GM12878 (cell line): ENCODE data around the gene DCBLD2. TPM values are rescaled to one million over a fixed set of nuclear protein-coding genes. Genes with fewer than 3 reads are reported as not detected.

ENCODE experiments used
- ATAC-seq: fragments of 200-7000 bp; cut with Tn5 transposase; 3 replicates; pipeline ENCODE4 v1.9.1; 2020; ENCODE audit warnings: mild to moderate bottlenecking, moderate library complexity
- BruUV-seq: library from RNA; stranded (reverse); fragments of 400-500 nt; replicated peaks from 2 replicates; lab custom pipeline; 2021; lab: Mats Ljungman, UMichigan
- CTCF ChIA-PET: fragments of 300-600 bp; sonication (Branson Sonifier 250); formaldehyde crosslinking; extraction: SDS; loops from one replicate; lab custom pipeline; 2021; ENCODE audit warnings: inconsistent platforms; lab: Yijun Ruan, JAX
- POLR2A ChIA-PET: fragments of 350-600 bp; formaldehyde crosslinking; extraction: SDS; loops from one replicate; lab custom pipeline; 2021; ENCODE audit warnings: inconsistent platforms; lab: Charles Lee
- RAD21 ChIA-PET: fragments of 300-600 bp; sonication (Branson Sonifier 250); formaldehyde crosslinking; loops from one replicate; lab custom pipeline; 2023; ENCODE audit warnings: antibody characterized with exemption; ENCODE audit not compliant: unreplicated experiment; lab: Charles Lee
- SMC1A ChIA-PET: fragments of 300-600 bp; sonication (Branson Sonifier 250); formaldehyde crosslinking; loops from one replicate; lab custom pipeline; 2023; ENCODE audit not compliant: unreplicated experiment, uncharacterized antibody; lab: Charles Lee
- DNase-seq: peaks from one replicate; pipeline ENCODE4 v3.0.0-alpha.2; 2011; ENCODE audit warnings: low read depth, low spot score
- FAIRE-seq: peaks from 3 replicates; lab custom pipeline; 2011; peaks lifted over from hg19 to GRCh38; lab: Jason Lieb, UNC
- H2AFZ ChIP-seq: 2 replicates; pipeline ENCODE4 v1.6.0; 2011; ENCODE audit warnings: low read depth, low read length, control low read depth; ENCODE audit not compliant: control insufficient read depth
- H3K27ac ChIP-seq: 2 replicates; pipeline ENCODE4 v1.5.1; 2011; ENCODE audit warnings: control low read depth; ENCODE audit not compliant: control insufficient read depth, insufficient read depth
- H3K27me3 ChIP-seq, 2 experiments: replicated peaks in 1 of 2; 2 replicates each; pipeline versions ENCODE4 v1.6.0 to v1.6.1; 2011; ENCODE audit warnings: low read length in 1 of 2; ENCODE audit not compliant: control insufficient read depth in 2 of 2, insufficient read depth in 2 of 2
- H3K36me3 ChIP-seq, 2 experiments: 2 replicates each; pipeline ENCODE4 v1.5.1; 2011; ENCODE audit warnings: low read length in 1 of 2; ENCODE audit not compliant: control insufficient read depth in 2 of 2, insufficient read depth in 2 of 2
- H3K4me1 ChIP-seq: 2 replicates; pipeline ENCODE4 v1.6.1; 2011; ENCODE audit warnings: mild to moderate bottlenecking, low read length, moderate library complexity, mixed read lengths; ENCODE audit not compliant: control insufficient read depth, insufficient read depth
- H3K4me2 ChIP-seq: 2 replicates; pipeline ENCODE4 v1.6.0; 2011; ENCODE audit warnings: control low read depth; ENCODE audit not compliant: control insufficient read depth, insufficient read depth
- H3K4me3 ChIP-seq: fragments of 200-600 bp; sonication (generic); 2 replicates; pipeline ENCODE4 v1.5.1; 2016
- H3K79me2 ChIP-seq: 2 replicates; pipeline ENCODE4 v1.6.0; 2011; ENCODE audit warnings: low read length; ENCODE audit not compliant: control insufficient read depth, insufficient read depth
- H3K9ac ChIP-seq: 2 replicates; pipeline ENCODE4 v1.8.0; 2011; ENCODE audit warnings: low read length, control low read depth, mixed read lengths; ENCODE audit not compliant: control insufficient read depth, insufficient read depth
- H3K9me3 ChIP-seq: replicated peaks from 3 replicates; pipeline ENCODE4 v1.5.1; 2011; ENCODE audit warnings: mild to moderate bottlenecking, low read length; ENCODE audit not compliant: control insufficient read depth, insufficient read depth
- H4K20me1 ChIP-seq: 2 replicates; pipeline ENCODE4 v1.6.0; 2011; ENCODE audit not compliant: control insufficient read depth, insufficient read depth
- CBFB ChIP-seq: IDR thresholded peaks from 2 replicates; pipeline ENCODE4 v1.6.1; 2016; ENCODE audit warnings: antibody characterized with exemption, low read depth
- E4F1 ChIP-seq: fragments of 450-650 bp; IDR thresholded peaks from 2 replicates; pipeline ENCODE4 v1.6.1; 2018; ENCODE audit warnings: borderline replicate concordance, mild to moderate bottlenecking; ENCODE audit not compliant: partially characterized antibody
- GABPA ChIP-seq: IDR thresholded peaks from 2 replicates; pipeline ENCODE4 v1.6.1; 2014; ENCODE audit warnings: antibody characterized with exemption, low read depth, mild to moderate bottlenecking, inconsistent platforms
- JUND ChIP-seq: IDR thresholded peaks from 2 replicates; pipeline ENCODE4 v1.6.1; 2012; ENCODE audit warnings: low read depth, mild to moderate bottlenecking, low read length, improper control_type of control experiment, moderate library complexity
- KDM1A ChIP-seq: fragments of 200-600 bp; sonication (generic); IDR thresholded peaks from 2 replicates; pipeline ENCODE4 v1.6.1; 2016; ENCODE audit warnings: borderline replicate concordance
- MLLT1 ChIP-seq: fragments of 450-650 bp; IDR thresholded peaks from 2 replicates; pipeline ENCODE4 v1.6.1; 2016; ENCODE audit warnings: mild to moderate bottlenecking
- MTA3 ChIP-seq: IDR thresholded peaks from 2 replicates; pipeline ENCODE4 v1.6.1; 2012; ENCODE audit warnings: low read length, inconsistent platforms, borderline replicate concordance
- PML ChIP-seq: IDR thresholded peaks from 2 replicates; pipeline ENCODE4 v1.6.1; 2012; ENCODE audit warnings: low read length, inconsistent platforms
- SMARCA5 ChIP-seq: fragments of 450-650 bp; IDR thresholded peaks from 2 replicates; pipeline ENCODE4 v1.6.1; 2017; ENCODE audit warnings: mild to moderate bottlenecking
- SREBF1 ChIP-seq: IDR thresholded peaks from 2 replicates; pipeline ENCODE4 v1.6.1; 2012; ENCODE audit warnings: mild to moderate bottlenecking, low read length
- YY1 ChIP-seq: IDR thresholded peaks from 2 replicates; pipeline ENCODE4 v1.6.1; 2011; ENCODE audit warnings: low read depth, mild to moderate bottlenecking, low read length
- ZNF592 ChIP-seq: fragments of 450-650 bp; IDR thresholded peaks from 2 replicates; pipeline ENCODE4 v1.6.1; 2017; ENCODE audit warnings: mild to moderate bottlenecking, moderate library complexity
- WGBS: methylation state at CpG from one replicate; pipeline ENCODE4 v1.1.6; 2016; ENCODE audit warnings: low lambda C conversion rate; ENCODE audit not compliant: insufficient replicate concordance, insufficient coverage; ENCODE audit errors: missing lambda C conversion rate; 5-methylcytosine and 5-hydroxymethylcytosine counted together
- in situ Hi-C: fragments of 300-500 bp; cut with MboI; formaldehyde crosslinking; loops from 9 replicates; pipeline ENCODE4 v1.14.3; 2018; ENCODE audit warnings: mixed read lengths
- intact Hi-C: fragments of 100-400 bp; cut with micrococcal nuclease; formaldehyde crosslinking; loops from one replicate; pipeline ENCODE4 v1.14.2; 2022; ENCODE audit not compliant: unreplicated experiment
- polyA plus RNA-seq, 11 experiments: library from polyadenylated mRNA; depleted of rRNA in 4 of 11; unstranded in 6 of 11; stranded (reverse) in 5 of 11; fragments of >200 nt; fragmentation: Nextera tagmentation in 4 of 11; fragmentation: Illumina TruSeq in 1 of 11; extraction: Ambion mirVana in 4 of 11; extraction: Trizol in 1 of 11; gene quantifications; 1 replicate in 1 of 11; 2 replicates in 10 of 11; pipeline versions ENCODE4 v1.2.1 to v1.2.3, GENCODE V29; 2011 to 2016; ENCODE audit warnings: inconsistent platforms in 2 of 11, missing spikeins in 2 of 11, low read depth in 1 of 11
- total RNA-seq, 4 experiments: library from RNA; depleted of rRNA in 3 of 4; stranded (reverse); fragments of >200 nt in 3 of 4; fragmentation: Illumina TruSeq in 1 of 4; extraction: Trizol in 1 of 4; gene quantifications; 2 replicates each; pipeline versions ENCODE4 v1.2.1 to v1.2.3, GENCODE V29; 2013 to 2021
- TF ChIP-seq, protein P1 (sequence below): fragments of 150-350 bp; IDR thresholded peaks from 2 replicates; pipeline ENCODE4 v1.6.1; 2014; ENCODE audit warnings: mild to moderate bottlenecking, low read depth, low read length

DCBLD2 gene
- total and polyA plus RNA-seq, 10 of the 15 experiments (the other 5 are each of a cell fraction or from before 2014, with no cell fraction given): 1.6 to 5.9 (median 4.7) TPM

GRCh38 chr3:98765721-98766120 is 135.8 kb downstream of the DCBLD2 start:
- ATAC-seq (no peak), DNase-seq (no peak), FAIRE-seq (no peak)
- Histone ChIP-seq H3K9me3 (no peaks in the 10 kb centered on the region), H3K79me2 (peaks cover 4% of the 10 kb centered on the region), H4K20me1 (no peaks in the 10 kb centered on the region), H3K27ac (no peak overlapping the region), H3K27me3 (no peaks in the 10 kb centered on the region), H3K4me3 (no peak overlapping the region), H3K9ac (no peak overlapping the region), H3K4me1 (peaks cover 37% of the 10 kb centered on the region)
- ChIA-PET CTCF (interaction anchor here (0.6 to 1.0 kb wide), 4 partner anchors 10 to 164 kb away, joined by 3 to 4 read pairs (median 3); no protein-coding TSS in a partner anchor), RAD21 (no interaction called here), SMC1A (interaction anchor here (0.7 to 4.6 kb wide), 7 partner anchors 11 to 164 kb away, joined by 3 to 34 read pairs (median 3); no protein-coding TSS in a partner anchor)
- intact Hi-C loops: no loop called here
- no TSS peak for BruUV-seq
- in situ Hi-C loops: no loop called here
- TF ChIP-seq YY1 (no peak), SREBF1 (no peak), ZNF592 (no peak), CBFB (no peak), MTA3 (no peak), GABPA (no peak), PML (no peak), MLLT1 (no peak), JUND (no peak), KDM1A (no peak), SMARCA5 (no peak), E4F1 (no peak)
- TF ChIP-seq, protein P1, sequence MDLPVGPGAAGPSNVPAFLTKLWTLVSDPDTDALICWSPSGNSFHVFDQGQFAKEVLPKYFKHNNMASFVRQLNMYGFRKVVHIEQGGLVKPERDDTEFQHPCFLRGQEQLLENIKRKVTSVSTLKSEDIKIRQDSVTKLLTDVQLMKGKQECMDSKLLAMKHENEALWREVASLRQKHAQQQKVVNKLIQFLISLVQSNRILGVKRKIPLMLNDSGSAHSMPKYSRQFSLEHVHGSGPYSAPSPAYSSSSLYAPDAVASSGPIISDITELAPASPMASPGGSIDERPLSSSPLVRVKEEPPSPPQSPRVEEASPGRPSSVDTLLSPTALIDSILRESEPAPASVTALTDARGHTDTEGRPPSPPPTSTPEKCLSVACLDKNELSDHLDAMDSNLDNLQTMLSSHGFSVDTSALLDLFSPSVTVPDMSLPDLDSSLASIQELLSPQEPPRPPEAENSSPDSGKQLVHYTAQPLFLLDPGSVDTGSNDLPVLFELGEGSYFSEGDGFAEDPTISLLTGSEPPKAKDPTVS: no peak
- TF ChIP-seq, all 136 proteins: peak for 0
- POLR2A ChIA-PET: interaction anchor here (0.8 to 2.1 kb wide), 4 partner anchors 18 to 30 kb away, joined by 3 to 5 read pairs (median 4); no protein-coding TSS in a partner anchor
- H3K4me2 ChIP-seq: no peak overlapping the region
- H3K36me3 ChIP-seq: no peaks in the 10 kb centered on the region
- H2AFZ ChIP-seq: no peak overlapping the region
- 86% methylated on average over 4 of the region's 4 CpGs for WGBS
